Measurements from ENCODE around the gene NPB. TPM values are rescaled to one million over a fixed set of nuclear protein-coding genes. Genes with fewer than 3 reads are reported as not detected.
"Not testable (repeated sequence)": the region's sequence is repeated elsewhere in the genome, so short reads cannot be mapped to it uniquely, and the experiment has no call there.

Gene NPB
- total RNA-seq, 1 experiment from 2014 or later = not detected

- Histone ChIP-seq H3K79me2 (ENCODE audit: low read length) (peaks cover 27% of the 10 kb centered on the region), H3K9ac (ENCODE audit: low read length) (peak overlapping the region; percentile 81)
Measured at GRCh38 chr17:81916234-81917001, 14.4 kb downstream of the NPB start.

GRCh38 chr17:81917565-81918332 is 15.7 kb downstream of the NPB start, which contains the start of gene SIRT7:
TSS of gene SIRT7 (minus strand) at chr17:81918176. CDS start at chr17:81918131, 45 bp downstream.
- Histone ChIP-seq H3K27me3 (ENCODE audit: low read length) (no peaks in the 10 kb centered on the region), H4K20me1 (ENCODE audit: insufficient read depth, low read depth, low read length) (peaks cover 17% of the 10 kb centered on the region; the same call in 1 of the 2 replicates), H3K79me2 (ENCODE audit: low read length) (peaks cover 33% of the 10 kb centered on the region), H3K9me2 (replicated peaks; ENCODE audit: insufficient read depth, low read length) (no peaks in the 10 kb centered on the region), H3K4me1 (ENCODE audit: low read length) (peaks cover 12% of the 10 kb centered on the region), H3K9ac (ENCODE audit: low read length) (peak within 1 kb of the TSS; percentile 81), H3K4me2 (ENCODE audit: low read depth, low read length, poor library complexity, severe bottlenecking) (peak within 1 kb of the TSS; percentile 92), H2AFZ (ENCODE audit: low read length) (no peak within 1 kb of the TSS), H3K4me3 (ENCODE audit: low read length) (peak within 1 kb of the TSS; percentile 83), H3K9me3 (ENCODE audit: low read length) (no peaks in the 10 kb centered on the region), H3K27ac (ENCODE audit: low read length) (no peak within 1 kb of the TSS), H3K36me3 (ENCODE audit: insufficient read depth, low read length) (peaks cover 9% of the 10 kb centered on the region; the same call in 1 of the 2 replicates)
- peak; percentile 94 for DNase-seq

More at GRCh38 chr17:81916234-81917001, 14.4 kb downstream of the NPB start:
- peak overlapping the region; percentile 83 for H3K4me3 ChIP-seq (ENCODE audit: low read length)
- peaks cover 9% of the 10 kb centered on the region; the same call in 1 of the 2 replicates for H3K36me3 ChIP-seq (ENCODE audit: insufficient read depth, low read length)
- peaks cover 14% of the 10 kb centered on the region for H3K4me1 ChIP-seq (ENCODE audit: low read length)
- no peaks in the 10 kb centered on the region for H3K9me2 ChIP-seq (replicated peaks; ENCODE audit: insufficient read depth, low read length)
- H3K27me3 ChIP-seq (ENCODE audit: low read length) = no peaks in the 10 kb centered on the region
- peaks cover 17% of the 10 kb centered on the region; the same call in 1 of the 2 replicates for H4K20me1 ChIP-seq (ENCODE audit: insufficient read depth, low read depth, low read length)
- H3K27ac ChIP-seq (ENCODE audit: low read length) = no peak overlapping the region
- no peaks in the 10 kb centered on the region for H3K9me3 ChIP-seq (ENCODE audit: low read length)
- H2AFZ ChIP-seq (ENCODE audit: low read length) = no peak overlapping the region
- peak overlapping the region; percentile 92 for H3K4me2 ChIP-seq (ENCODE audit: low read depth, low read length, poor library complexity, severe bottlenecking)
- no peak for DNase-seq

GRCh38 chr17:81918333-81918669 is 16.3 kb downstream of the NPB start:
- not testable (repeated sequence) for H3K27ac ChIP-seq (ENCODE audit: low read length); H2AFZ ChIP-seq (ENCODE audit: low read length); DNase-seq; H3K27me3 ChIP-seq (ENCODE audit: low read length); H3K36me3 ChIP-seq (ENCODE audit: insufficient read depth, low read length); H3K9me3 ChIP-seq (ENCODE audit: low read length); H3K9me2 ChIP-seq (replicated peaks; ENCODE audit: insufficient read depth, low read length); H3K9ac ChIP-seq (ENCODE audit: low read length); H3K4me3 ChIP-seq (ENCODE audit: low read length)
- peaks cover 34% of the 10 kb centered on the region for H3K79me2 ChIP-seq (ENCODE audit: low read length)
- H3K4me2 ChIP-seq (ENCODE audit: low read depth, low read length, poor library complexity, severe bottlenecking) = peak overlapping the region; percentile 55
- H3K4me1 ChIP-seq (ENCODE audit: low read length) = peaks cover 12% of the 10 kb centered on the region
- H4K20me1 ChIP-seq (ENCODE audit: insufficient read depth, low read depth, low read length) = peaks cover 17% of the 10 kb centered on the region; the same call in 1 of the 2 replicates

GRCh38 chr17:81918832-81919545 is 17.0 kb downstream of the NPB start:
- Histone ChIP-seq H3K36me3 (ENCODE audit: insufficient read depth, low read length) (peaks cover 4% of the 10 kb centered on the region; the same call in 1 of the 2 replicates), H3K27me3 (ENCODE audit: low read length) (no peaks in the 10 kb centered on the region), H3K9me2 (replicated peaks; ENCODE audit: insufficient read depth, low read length) (no peaks in the 10 kb centered on the region), H3K79me2 (ENCODE audit: low read length) (peaks cover 40% of the 10 kb centered on the region), H2AFZ (ENCODE audit: low read length) (no peak overlapping the region), H3K9ac (ENCODE audit: low read length) (no peak overlapping the region), H3K9me3 (ENCODE audit: low read length) (no peaks in the 10 kb centered on the region), H3K4me2 (ENCODE audit: low read depth, low read length, poor library complexity, severe bottlenecking) (no peak overlapping the region), H3K4me3 (ENCODE audit: low read length) (no peak overlapping the region), H3K4me1 (ENCODE audit: low read length) (peaks cover 12% of the 10 kb centered on the region), H4K20me1 (ENCODE audit: insufficient read depth, low read depth, low read length) (peaks cover 17% of the 10 kb centered on the region; the same call in 1 of the 2 replicates), H3K27ac (ENCODE audit: low read length) (no peak overlapping the region)
- DNase-seq = no peak

- no peak overlapping the region for H2AFZ ChIP-seq (ENCODE audit: low read length)
Measured at GRCh38 chr17:81920612-81921536, 18.8 kb downstream of the NPB start.

GRCh38 chr17:81921537-81921862 is 19.5 kb downstream of the NPB start:
- Histone ChIP-seq H3K4me2 (ENCODE audit: low read depth, low read length, poor library complexity, severe bottlenecking) (no peak overlapping the region), H3K36me3 (ENCODE audit: insufficient read depth, low read length) (no peaks in the 10 kb centered on the region), H4K20me1 (ENCODE audit: insufficient read depth, low read depth, low read length) (peaks cover 28% of the 10 kb centered on the region; the same call in 1 of the 2 replicates), H3K27me3 (ENCODE audit: low read length) (no peaks in the 10 kb centered on the region), H3K79me2 (ENCODE audit: low read length) (peaks cover 55% of the 10 kb centered on the region), H3K4me1 (ENCODE audit: low read length) (peaks cover 34% of the 10 kb centered on the region), H3K4me3 (ENCODE audit: low read length) (no peak overlapping the region), H3K9ac (ENCODE audit: low read length) (no peak overlapping the region), H3K9me3 (ENCODE audit: low read length) (no peaks in the 10 kb centered on the region), H2AFZ (ENCODE audit: low read length) (no peak overlapping the region), H3K27ac (ENCODE audit: low read length) (no peak overlapping the region), H3K9me2 (replicated peaks; ENCODE audit: insufficient read depth, low read length) (no peaks in the 10 kb centered on the region)
- DNase-seq = no peak

More at GRCh38 chr17:81920612-81921536, 18.8 kb downstream of the NPB start:
- DNase-seq = no peak
- Histone ChIP-seq H3K27ac (ENCODE audit: low read length) (no peak overlapping the region), H3K4me3 (ENCODE audit: low read length) (no peak overlapping the region), H3K36me3 (ENCODE audit: insufficient read depth, low read length) (peaks cover 2% of the 10 kb centered on the region; the same call in 1 of the 2 replicates), H3K9ac (ENCODE audit: low read length) (no peak overlapping the region), H3K79me2 (ENCODE audit: low read length) (peaks cover 55% of the 10 kb centered on the region), H3K4me1 (ENCODE audit: low read length) (peaks cover 28% of the 10 kb centered on the region), H3K4me2 (ENCODE audit: low read depth, low read length, poor library complexity, severe bottlenecking) (no peak overlapping the region), H3K27me3 (ENCODE audit: low read length) (no peaks in the 10 kb centered on the region), H3K9me2 (replicated peaks; ENCODE audit: insufficient read depth, low read length) (no peaks in the 10 kb centered on the region), H3K9me3 (ENCODE audit: low read length) (no peaks in the 10 kb centered on the region), H4K20me1 (ENCODE audit: insufficient read depth, low read depth, low read length) (peaks cover 27% of the 10 kb centered on the region; the same call in 1 of the 2 replicates)

- H2AFZ ChIP-seq (ENCODE audit: low read length) = no peak overlapping the region
- H3K4me3 ChIP-seq (ENCODE audit: low read length) = no peak overlapping the region
- no peak overlapping the region for H3K27ac ChIP-seq (ENCODE audit: low read length)
- H3K4me2 ChIP-seq (ENCODE audit: low read depth, low read length, poor library complexity, severe bottlenecking) = no peak overlapping the region
- H3K79me2 ChIP-seq (ENCODE audit: low read length) = peaks cover 55% of the 10 kb centered on the region
- H4K20me1 ChIP-seq (ENCODE audit: insufficient read depth, low read depth, low read length) = peaks cover 23% of the 10 kb centered on the region; the same call in 1 of the 2 replicates
- H3K27me3 ChIP-seq (ENCODE audit: low read length) = no peaks in the 10 kb centered on the region
- no peaks in the 10 kb centered on the region for H3K9me3 ChIP-seq (ENCODE audit: low read length)
- DNase-seq = no peak
- H3K9ac ChIP-seq (ENCODE audit: low read length) = no peak overlapping the region
- H3K9me2 ChIP-seq (replicated peaks; ENCODE audit: insufficient read depth, low read length) = no peaks in the 10 kb centered on the region
- H3K4me1 ChIP-seq (ENCODE audit: low read length) = peaks cover 28% of the 10 kb centered on the region
- no peaks in the 10 kb centered on the region for H3K36me3 ChIP-seq (ENCODE audit: insufficient read depth, low read length)
Measured at GRCh38 chr17:81921996-81922565, 20.0 kb downstream of the NPB start.

All from Karpas-422 (cell line).